Measurements from ENCODE around the gene AKAP6. TPM values are rescaled to one million over a fixed set of nuclear protein-coding genes. Genes with fewer than 3 reads are reported as not detected.
"Not testable (repeated sequence)": the region's sequence is repeated elsewhere in the genome, so short reads cannot be mapped to it uniquely, and the experiment has no call there.

Gene AKAP6
- total RNA-seq, 1 experiment from 2014 or later: 11.3 TPM

- no peak for DNase-seq (ENCODE audit: low spot score)
Measured at GRCh38 chr14:32761381-32761968, 432.4 kb downstream of the AKAP6 start.

- no peak for DNase-seq (ENCODE audit: low spot score)
Measured at GRCh38 chr14:32762886-32763285, 433.8 kb downstream of the AKAP6 start.

DNA sequence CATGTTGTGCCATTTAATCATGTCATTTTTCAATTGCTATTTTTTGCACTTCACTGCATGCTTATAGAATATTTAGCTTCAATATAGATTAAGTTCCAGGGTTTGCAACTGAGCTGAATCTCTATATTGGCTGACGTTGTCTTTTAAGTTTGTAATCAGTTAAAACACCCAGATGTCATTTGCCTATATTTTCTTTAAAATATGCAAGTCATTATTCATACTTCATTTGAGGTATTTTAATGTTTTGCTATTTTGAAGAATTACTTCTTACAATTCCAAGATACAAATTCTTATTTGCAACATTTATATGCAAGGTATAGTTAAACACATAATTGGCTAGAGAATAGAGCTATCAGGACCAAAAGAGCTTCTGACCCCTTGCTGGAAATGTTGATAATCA, 434.6 kb downstream of the AKAP6 start:
- no peak for DNase-seq (ENCODE audit: low spot score)

GRCh38 chr14:32764131-32764530, 435.0 kb downstream of the AKAP6 start:
- no peak for DNase-seq (ENCODE audit: low spot score)

DNA sequence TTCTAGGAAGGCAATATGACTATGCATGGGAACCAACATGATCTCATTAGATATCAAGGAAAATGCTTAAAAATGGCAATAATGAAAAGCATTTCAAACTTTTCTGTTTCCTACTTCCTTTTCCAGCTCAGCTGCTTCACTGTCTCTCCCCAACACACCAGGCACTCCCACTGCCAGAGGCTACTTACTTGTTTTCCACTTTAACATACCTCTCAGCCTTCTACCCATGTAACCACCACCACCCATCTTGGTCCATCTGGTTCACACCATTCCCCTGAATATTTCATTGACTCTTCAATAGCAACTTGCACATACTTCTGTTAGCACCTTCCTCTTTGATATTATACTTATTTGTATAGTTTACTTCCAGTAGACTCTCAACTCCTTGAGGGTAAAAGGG, 441.3 kb downstream of the AKAP6 start:
- DNase-seq (ENCODE audit: low spot score): no peak

GRCh38 chr14:32774214-32774613, 445.1 kb downstream of the AKAP6 start:
- DNase-seq (ENCODE audit: low spot score): no peak

GRCh38 chr14:32779840-32780239, 450.7 kb downstream of the AKAP6 start:
- DNase-seq (ENCODE audit: low spot score): no peak

DNA sequence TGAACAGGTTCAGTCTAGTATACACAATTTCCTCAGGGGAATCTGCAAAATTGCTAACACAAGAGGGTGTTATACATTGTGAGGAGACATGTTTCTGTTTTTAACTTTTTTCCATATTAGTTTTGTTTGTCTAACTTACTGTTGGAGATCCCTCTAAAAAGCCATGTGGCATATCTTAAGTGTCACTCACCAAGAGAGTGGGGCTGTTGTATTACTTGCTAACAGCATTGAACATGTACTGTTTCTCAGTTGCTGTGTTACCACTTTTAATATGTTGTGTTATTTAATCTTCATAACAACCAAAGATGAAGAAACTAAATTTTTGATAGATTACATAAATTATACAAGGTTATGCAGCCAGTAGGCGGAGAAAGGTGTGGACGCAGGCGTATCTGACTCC, 455.3 kb downstream of the AKAP6 start:
- DNase-seq (ENCODE audit: low spot score): no peak

DNA sequence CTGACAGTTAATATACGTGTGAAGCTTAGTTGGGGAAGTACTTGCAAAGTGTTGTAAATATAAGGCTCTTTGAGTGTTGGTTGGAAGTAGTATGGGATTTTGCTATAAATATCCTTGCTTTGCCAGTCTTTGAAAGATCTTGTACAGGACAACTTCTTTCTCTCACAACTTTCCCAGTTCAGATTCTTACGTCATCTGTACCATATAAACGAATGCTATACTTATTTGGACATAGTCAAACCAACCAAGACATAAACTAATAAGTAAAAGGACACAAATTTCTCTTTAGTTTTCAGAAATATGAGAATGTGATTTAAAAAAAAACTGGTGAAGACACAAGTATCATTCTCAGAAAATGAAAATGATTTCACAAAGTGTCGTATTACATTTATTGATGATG, 456.5 kb downstream of the AKAP6 start:
- DNase-seq (ENCODE audit: low spot score): no peak

- DNase-seq (ENCODE audit: low spot score): no peak
Measured at GRCh38 chr14:32786886-32787285, 457.8 kb downstream of the AKAP6 start.

DNA sequence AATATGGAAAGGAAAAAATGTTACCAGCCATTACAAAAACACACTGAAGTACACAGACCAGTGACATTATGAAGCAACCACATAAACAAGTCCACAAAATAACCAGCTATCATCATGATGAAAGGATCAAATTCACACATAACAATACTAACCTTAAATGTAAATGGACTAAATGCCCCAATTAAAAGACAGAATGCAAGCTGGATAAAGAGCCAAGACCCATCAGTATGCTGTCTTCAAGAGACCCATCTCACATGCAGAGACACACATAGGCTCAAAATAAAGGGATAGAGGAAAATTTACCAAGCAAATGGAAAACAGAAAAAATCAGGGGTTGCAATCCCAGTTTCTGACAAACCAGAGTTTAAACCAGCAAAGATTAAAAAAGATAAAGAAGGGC, 463.9 kb downstream of the AKAP6 start:
- not testable (repeated sequence) for DNase-seq (ENCODE audit: low spot score)

DNA sequence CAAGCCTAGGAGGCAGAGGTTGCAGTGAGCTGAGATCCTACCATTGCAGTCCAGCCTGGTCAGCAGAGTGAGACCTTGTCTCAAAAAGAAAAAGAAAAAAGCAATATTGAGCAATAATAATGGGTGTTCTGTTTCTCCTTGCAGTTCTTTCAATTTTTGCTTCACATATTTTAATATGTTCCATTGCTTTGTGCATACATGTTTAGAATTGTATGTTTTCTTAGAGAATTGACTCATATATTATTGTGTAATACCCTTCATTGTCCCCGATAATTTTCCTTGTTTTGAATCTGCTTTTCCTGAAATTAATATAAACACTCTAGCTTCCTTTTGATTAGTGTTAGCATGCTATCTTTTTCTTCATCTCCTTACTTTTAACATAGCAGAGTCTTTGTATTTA, 471.2 kb downstream of the AKAP6 start:
- DNase-seq (ENCODE audit: low spot score): no peak

DNA sequence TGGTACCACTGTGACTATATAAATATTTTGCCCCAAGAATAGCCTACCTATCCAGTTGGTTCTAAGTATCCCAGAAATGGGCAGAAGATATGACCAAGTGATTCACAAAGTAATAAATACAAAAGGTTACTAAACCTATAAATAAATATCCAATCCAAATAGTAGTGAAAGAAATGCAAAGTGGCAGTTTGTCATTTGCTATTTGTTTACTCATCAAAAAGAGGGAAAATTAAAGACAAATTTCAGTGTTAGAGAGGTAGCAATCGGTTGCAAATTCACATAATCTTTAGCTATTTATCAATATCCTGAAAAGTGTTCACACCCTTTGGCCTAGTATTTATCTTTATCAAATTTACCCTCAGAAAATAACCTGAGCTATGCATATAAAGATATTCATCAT, 473.2 kb downstream of the AKAP6 start:
- no peak for DNase-seq (ENCODE audit: low spot score)

DNA sequence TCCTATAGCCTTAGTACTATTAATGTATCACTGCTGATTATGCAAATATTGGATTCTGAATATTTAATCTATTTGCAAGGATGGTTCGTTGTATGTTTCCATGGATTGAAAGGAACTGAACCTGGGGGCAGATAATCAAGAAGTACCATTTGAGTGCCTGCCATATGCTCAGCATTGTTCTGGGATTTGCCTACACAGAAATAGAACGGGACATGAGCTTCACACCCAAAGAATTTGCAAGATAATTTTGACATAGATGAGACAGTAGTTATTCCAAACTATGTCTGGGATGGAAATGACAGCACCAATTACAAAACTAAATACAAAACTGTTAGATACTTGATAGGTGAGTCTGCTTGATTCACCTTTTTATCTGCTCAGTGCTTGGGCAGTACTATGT, 476.9 kb downstream of the AKAP6 start:
- DNase-seq (ENCODE audit: low spot score): no peak

DNA sequence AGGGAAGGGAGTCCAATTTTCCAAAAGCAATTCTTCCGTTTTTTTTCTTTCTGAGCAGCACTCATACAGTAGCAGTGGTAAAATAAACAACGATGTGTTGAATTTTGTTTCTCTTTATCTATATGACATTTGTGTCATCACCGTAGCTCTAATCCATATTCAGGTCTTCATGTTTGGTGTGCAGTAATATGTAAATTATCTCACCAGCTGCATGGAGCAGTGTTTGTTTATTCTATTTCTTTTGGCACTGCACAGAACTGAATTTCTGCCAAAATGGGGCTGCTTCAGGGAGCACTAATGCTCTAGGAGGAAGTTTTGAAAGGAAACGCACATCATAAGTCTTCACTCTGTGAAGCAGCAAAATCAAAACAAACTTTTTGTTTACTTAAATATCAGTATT, 479.5 kb downstream of the AKAP6 start:
- DNase-seq (ENCODE audit: low spot score): peak; percentile 9

- DNase-seq (ENCODE audit: low spot score): no peak
Measured at GRCh38 chr14:32809255-32809654, 480.2 kb downstream of the AKAP6 start.

- no peak for DNase-seq (ENCODE audit: low spot score)
Measured at GRCh38 chr14:32813401-32813800, 484.3 kb downstream of the AKAP6 start.

DNA sequence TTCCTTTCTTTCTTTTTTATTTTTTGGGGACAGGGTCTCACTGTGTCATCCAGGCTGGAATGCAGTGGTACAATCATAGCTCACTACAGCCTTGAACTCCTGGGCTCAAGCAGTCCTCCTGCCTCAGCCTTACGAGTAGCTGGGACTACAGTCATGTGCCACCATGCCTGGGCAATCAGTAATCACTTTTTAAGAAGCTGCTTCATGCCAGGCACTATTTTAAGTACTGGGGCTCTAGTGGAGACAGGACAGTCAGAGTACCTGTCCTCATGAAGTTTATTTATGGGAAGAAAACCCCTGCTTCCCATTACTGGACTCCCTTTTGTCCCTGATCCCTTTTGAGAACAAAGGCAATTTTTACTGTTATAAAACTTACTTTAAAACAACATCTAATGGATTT, 485.6 kb downstream of the AKAP6 start:
- DNase-seq (ENCODE audit: low spot score): no peak

DNA sequence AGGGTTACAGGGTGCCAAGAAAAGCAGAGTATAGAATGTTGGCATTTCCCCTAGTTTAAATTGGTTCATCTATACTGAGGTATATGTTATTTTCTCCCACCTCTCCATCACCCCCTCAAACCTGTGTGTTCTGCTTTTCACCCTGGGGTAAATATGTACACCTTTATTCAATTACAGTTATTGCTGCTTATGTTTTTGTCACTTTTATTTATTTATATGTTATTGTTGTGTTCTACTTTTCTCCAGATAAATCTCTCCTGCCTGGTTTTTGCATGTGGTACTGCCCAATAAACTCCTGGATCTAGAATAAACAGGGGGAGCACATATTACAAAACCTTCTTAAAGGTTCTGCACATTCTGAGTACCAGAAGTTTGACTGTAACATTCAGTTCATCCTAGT, 487.5 kb downstream of the AKAP6 start:
- no peak for DNase-seq (ENCODE audit: low spot score)

DNA sequence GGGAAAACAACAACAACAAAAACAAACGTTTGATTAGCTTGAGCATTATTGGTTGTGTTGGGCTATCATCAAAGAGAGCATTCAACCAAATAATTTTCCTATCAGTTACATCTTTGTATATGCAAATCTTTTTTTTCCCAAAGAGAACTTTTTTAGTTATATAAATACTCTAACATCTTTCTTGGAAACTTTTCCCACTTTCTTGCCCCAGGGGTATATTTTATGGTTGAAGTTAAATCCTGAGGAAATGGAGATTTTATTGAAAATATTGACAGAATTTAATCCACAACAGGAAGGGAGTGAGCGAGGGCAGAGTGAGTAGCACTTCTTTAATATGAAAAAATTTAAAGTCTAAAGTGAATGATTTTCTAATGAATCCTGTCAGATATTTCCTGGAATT, 488.7 kb downstream of the AKAP6 start:
- no peak for DNase-seq (ENCODE audit: low spot score)

- no peak for DNase-seq (ENCODE audit: low spot score)
Measured at GRCh38 chr14:32818581-32818980, 489.5 kb downstream of the AKAP6 start.

- DNase-seq (ENCODE audit: low spot score): no peak
Measured at GRCh38 chr14:32820181-32820580, 491.1 kb downstream of the AKAP6 start.

GRCh38 chr14:32820682-32821081, 491.6 kb downstream of the AKAP6 start:
- DNase-seq (ENCODE audit: low spot score): no peak

DNA sequence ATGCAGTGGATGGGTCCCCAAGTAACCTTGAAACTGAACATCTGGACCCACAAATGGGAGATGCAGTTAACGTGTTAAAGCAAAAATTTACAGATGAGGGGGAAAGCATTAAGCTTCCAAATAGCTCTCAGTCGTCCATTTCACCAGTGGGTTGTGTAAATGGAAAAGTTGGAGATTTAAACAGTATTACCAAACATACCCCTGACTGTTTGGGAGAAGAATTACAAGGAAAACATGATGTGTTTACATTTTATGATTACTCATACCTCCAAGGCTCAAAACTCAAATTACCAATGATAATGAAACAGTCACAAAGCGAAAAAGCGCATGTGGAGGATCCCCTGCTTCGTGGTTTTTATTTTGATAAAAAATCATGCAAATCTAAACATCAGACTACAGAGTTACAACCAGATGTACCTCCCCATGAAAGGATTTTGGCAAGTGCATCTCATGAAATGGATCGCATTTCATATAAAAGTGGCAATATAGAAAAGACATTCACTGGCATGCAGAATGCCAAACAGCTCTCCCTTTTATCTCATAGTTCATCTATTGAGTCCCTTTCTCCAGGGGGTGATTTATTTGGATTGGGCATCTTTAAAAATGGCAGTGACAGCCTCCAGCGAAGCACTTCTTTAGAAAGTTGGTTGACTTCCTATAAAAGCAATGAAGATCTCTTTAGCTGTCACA, 493.0 kb downstream of the AKAP6 start:
- DNase-seq (ENCODE audit: low spot score): no peak

All from A172 (cell line).